Inferior parietal cortex (tissue), 1 donor: Measurements from ENCODE around the gene APOA5.
"Not testable (repeated sequence)": the region's sequence is repeated elsewhere in the genome, so short reads cannot be mapped to it uniquely, and the experiment has no call there.

ENCODE experiments used
- DNase-seq: peaks from one replicate; pipeline ENCODE4 v3.0.0-alpha.2; 2016; ENCODE audit errors: extremely low spot score

Gene APOA5

GRCh38 chr11:116791813-116792143 is at the start of gene APOA5:
Gene APOA5 (minus strand): TSS chr11:116791879. CDS start chr11:116791860, 19 bp downstream.
- DNase-seq, result no peak

- no peak for DNase-seq
These were observed 49.1 kb upstream of the APOA5 start for GRCh38 chr11:116840746-116841296.

GRCh38 chr11:116840224-116840745 is 48.6 kb upstream of the APOA5 start:
- no peak for DNase-seq

GRCh38 chr11:116838321-116839084 is 46.8 kb upstream of the APOA5 start:
- DNase-seq, result no peak

GRCh38 chr11:116837231-116838091 is 45.8 kb upstream of the APOA5 start, which contains the start of gene APOA1:
Gene APOA1 (minus strand): TSS chr11:116837622. CDS start chr11:116837387, 235 bp downstream.
- DNase-seq, result no peak

GRCh38 chr11:116836632-116836991 is 44.9 kb upstream of the APOA5 start:
- DNase-seq, result no peak

GRCh38 chr11:116835791-116836631 is 44.3 kb upstream of the APOA5 start:
- peak; percentile 85 for DNase-seq

GRCh38 chr11:116835042-116835772 is 43.5 kb upstream of the APOA5 start:
- DNase-seq, result no peak

GRCh38 chr11:116834535-116835041 is 42.9 kb upstream of the APOA5 start:
- not testable (repeated sequence) for DNase-seq

GRCh38 chr11:116833816-116834534 is 42.3 kb upstream of the APOA5 start:
- no peak for DNase-seq

GRCh38 chr11:116833491-116833815 is 41.8 kb upstream of the APOA5 start:
- DNase-seq, result no peak

- no peak for DNase-seq
These were observed 40.9 kb upstream of the APOA5 start for GRCh38 chr11:116832350-116833290.

- DNase-seq, result no peak
These were observed 40.2 kb upstream of the APOA5 start for GRCh38 chr11:116831790-116832349.

GRCh38 chr11:116830184-116830912 is 38.7 kb upstream of the APOA5 start:
- no peak for DNase-seq

- no peak for DNase-seq
These were observed 38.0 kb upstream of the APOA5 start, which contains the start of gene APOC3 for GRCh38 chr11:116829525-116830183. Gene APOC3 (plus strand): TSS chr11:116829907. CDS start chr11:116830583, 676 bp downstream.

- no peak for DNase-seq
These were observed 37.2 kb upstream of the APOA5 start for GRCh38 chr11:116828632-116829524.
